Adrenal gland (tissue), 12 donors: ENCODE measurements around the gene HMCES. TPM values are rescaled to one million over a fixed set of nuclear protein-coding genes. Genes with fewer than 3 reads are reported as not detected.

ENCODE experiments used
- DNase-seq, 7 donors: peaks; one replicate each; pipeline ENCODE4 v3.0.0-alpha.2; 2019 to 2020
- H3K27ac ChIP-seq, 5 donors: fragments of 200-600 bp; sonication (generic) in 4 of 5; 1 replicate in 3 of 5; 2 replicates in 2 of 5; pipeline versions ENCODE4 v1.5.1 to v1.8.0; 2016 to 2020; ENCODE audit warnings: mild to moderate bottlenecking in 1 of 5
- H3K27me3 ChIP-seq: fragments of 200-600 bp; 2 replicates; pipeline ENCODE4 v1.8.0; 2021
- H3K36me3 ChIP-seq, 2 donors: fragments of 200-600 bp; replicated peaks in 1 of 2; 1 replicate in 1 of 2; 2 replicates in 1 of 2; pipeline versions ENCODE4 v1.5.1 to v1.8.0; 2018 to 2022
- H3K4me1 ChIP-seq, 2 donors: fragments of 200-600 bp; replicated peaks in 1 of 2; 1 replicate in 1 of 2; 2 replicates in 1 of 2; pipeline versions ENCODE4 v1.5.1 to v1.8.0; 2018 to 2021
- H3K4me3 ChIP-seq, 4 donors: fragments of 200-600 bp; sonication (generic) in 3 of 4; one replicate each; pipeline ENCODE4 v1.5.1; 2016 to 2018
- H3K9me3 ChIP-seq, 3 donors: fragments of 200-600 bp; sonication (generic) in 1 of 3; replicated peaks in 1 of 3; 1 replicate in 2 of 3; 2 replicates in 1 of 3; pipeline versions ENCODE4 v1.5.1 to v1.8.0; 2016 to 2021
- POLR2A ChIP-seq, 2 donors: fragments of 450-650 bp; IDR thresholded peaks; one replicate each; pipeline ENCODE4 v1.6.1; 2017; ENCODE audit warnings: antibody characterized with exemption in 2 of 2, mild to moderate bottlenecking in 2 of 2, moderate library complexity in 1 of 2
- WGBS, 4 donors: extraction: QIAGEN DNeasy Blood & Tissue Kit in 2 of 4; methylation state at CpG; one replicate each; pipeline versions ENCODE4 v1.1.5 to v1.1.7; 2013 to 2017; 5-methylcytosine and 5-hydroxymethylcytosine counted together
- intact Hi-C, 2 donors: fragments of 100-400 bp; cut with DNase I; formaldehyde crosslinking; loops; one replicate each; pipeline versions ENCODE4 v1.14.1 to v1.15.0; 2022 to 2023
- polyA plus RNA-seq, 3 donors: library from polyadenylated mRNA; stranded (reverse); fragments of 200-250 nt in 2 of 3; fragments of 350-450 nt in 1 of 3; fragmentation: Illumina TruSeq in 1 of 3; extraction: RNeasy Lipid Tissue Mini Kit (QIAGEN cat#74804) in 1 of 3; gene quantifications; one replicate each; pipeline ENCODE4 v1.2.3, GENCODE V29; 2013 to 2014
- total RNA-seq, 9 donors: library from RNA; depleted of rRNA in 4 of 9; stranded (reverse); fragments of >200 nt in 4 of 9; fragments of 120-200 nt in 1 of 9; fragmentation: NEBNext Ultra II Directional in 1 of 9; extraction: Animal tissue kit (Norgen Biotek cat#: 25700) in 1 of 9; gene quantifications; one replicate each; pipeline versions ENCODE4 v1.1.0 to v1.2.4, GENCODE V29; 2013 to 2023
- TF ChIP-seq, protein P1 (sequence below), 6 experiments: fragments of 450-650 bp in 4 of 6; fragments of 200-600 bp in 2 of 6; sonication (generic) in 1 of 6; IDR thresholded peaks; 1 replicate in 5 of 6; 2 replicates in 1 of 6; pipeline versions ENCODE4 v1.5.1 to v1.8.0; 2016 to 2021; ENCODE audit warnings: antibody characterized with exemption in 6 of 6, mild to moderate bottlenecking in 2 of 6, moderate library complexity in 1 of 6
- donor health status: healthy with polysubstance abuse.
- donor health status: Bipolar disorder and iron deficiency.
- donor health status: DM: yes; HTN: yes; CAD: no.
- donor health status: DM: no; HTN: no; CAD: no.
- donor health status: DM: no; HTN: no; CAD: no.
- donor health status: DM: yes; HTN: yes; CAD: no.

The HMCES gene
- total and polyA plus RNA-seq, 12 donors: 16.0 to 39.7 (median 23.7) TPM

DNA sequence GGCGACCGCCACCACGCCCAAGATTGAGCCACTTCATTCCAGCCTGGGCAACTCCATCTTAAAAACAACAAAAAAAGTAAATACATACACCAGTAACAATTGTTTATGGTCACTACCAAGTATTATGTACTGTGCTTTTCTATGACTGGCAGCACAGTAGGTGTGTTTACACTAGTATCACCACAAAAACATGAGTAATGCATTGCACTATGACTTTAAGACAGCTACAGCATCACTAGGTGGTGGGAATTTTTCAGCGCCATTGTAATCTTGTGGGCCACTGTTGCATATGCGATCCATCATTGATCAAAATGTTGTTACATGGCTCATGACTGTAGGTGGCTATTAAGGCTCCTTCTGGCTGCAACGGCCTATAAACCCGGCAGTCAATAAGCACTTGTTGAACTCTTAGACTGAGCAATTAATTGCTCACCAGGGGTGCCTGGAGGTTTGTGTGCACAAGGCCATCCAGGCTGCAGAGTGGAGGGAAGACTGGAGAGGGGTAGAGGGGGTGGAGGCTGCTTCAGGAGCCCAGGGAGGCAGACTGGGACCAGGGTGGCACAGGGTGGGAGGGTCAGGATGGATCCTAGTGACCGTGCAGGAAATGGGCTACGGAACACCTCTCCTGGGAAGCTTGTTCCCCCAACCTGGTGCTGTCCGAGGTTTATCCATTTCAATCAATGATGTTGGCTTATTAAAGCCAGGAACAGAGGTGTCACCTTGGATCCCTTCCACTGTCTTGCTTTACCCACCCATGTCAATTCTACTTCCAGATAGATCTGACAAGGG lies 47.1 kb upstream of the HMCES start:
- intact Hi-C loops: no loop called here

DNA sequence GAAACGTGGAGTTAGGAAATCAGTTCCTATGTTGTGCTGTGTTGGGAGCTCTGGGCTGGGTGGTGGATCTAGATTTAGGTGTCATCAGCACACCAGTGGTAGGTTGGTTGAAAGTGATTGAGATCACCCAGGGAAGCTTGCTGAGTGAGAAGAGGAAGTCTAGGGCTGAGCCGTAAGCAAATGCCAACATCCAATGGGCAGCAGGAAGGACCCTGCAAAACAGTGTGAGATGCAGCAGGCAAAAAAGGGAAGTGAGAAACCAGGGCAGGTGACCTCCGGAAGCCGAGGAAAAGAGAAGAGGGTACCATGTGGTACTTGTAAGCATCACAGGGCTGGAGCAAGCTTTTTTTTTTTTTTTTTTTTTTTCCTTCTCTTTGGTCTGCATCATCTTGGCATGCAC lies 45.1 kb upstream of the HMCES start:
- peak in 5 of 7 donors; percentile 50 to 78 (median 62) for DNase-seq
- Histone ChIP-seq H3K4me3 (no peak overlapping the region), H3K4me1 (peaks cover 13 to 26% of the 10 kb centered on the region in 2 donors), H3K27ac (peak overlapping the region in 2 of 5 donors; percentile 53 to 59), H3K36me3 (no peaks in the 10 kb centered on the region), H3K9me3 (no peaks in the 10 kb centered on the region), H3K27me3 (no peaks in the 10 kb centered on the region)
- intact Hi-C loops: no loop called here
- 57 to 64% (median 60%) methylated on average over 4 of the region's 4 CpGs for WGBS, 4 donors
- no peak for TF ChIP-seq POLR2A (IDR thresholded peaks at IDR 0.05)
- TF ChIP-seq, protein P1, sequence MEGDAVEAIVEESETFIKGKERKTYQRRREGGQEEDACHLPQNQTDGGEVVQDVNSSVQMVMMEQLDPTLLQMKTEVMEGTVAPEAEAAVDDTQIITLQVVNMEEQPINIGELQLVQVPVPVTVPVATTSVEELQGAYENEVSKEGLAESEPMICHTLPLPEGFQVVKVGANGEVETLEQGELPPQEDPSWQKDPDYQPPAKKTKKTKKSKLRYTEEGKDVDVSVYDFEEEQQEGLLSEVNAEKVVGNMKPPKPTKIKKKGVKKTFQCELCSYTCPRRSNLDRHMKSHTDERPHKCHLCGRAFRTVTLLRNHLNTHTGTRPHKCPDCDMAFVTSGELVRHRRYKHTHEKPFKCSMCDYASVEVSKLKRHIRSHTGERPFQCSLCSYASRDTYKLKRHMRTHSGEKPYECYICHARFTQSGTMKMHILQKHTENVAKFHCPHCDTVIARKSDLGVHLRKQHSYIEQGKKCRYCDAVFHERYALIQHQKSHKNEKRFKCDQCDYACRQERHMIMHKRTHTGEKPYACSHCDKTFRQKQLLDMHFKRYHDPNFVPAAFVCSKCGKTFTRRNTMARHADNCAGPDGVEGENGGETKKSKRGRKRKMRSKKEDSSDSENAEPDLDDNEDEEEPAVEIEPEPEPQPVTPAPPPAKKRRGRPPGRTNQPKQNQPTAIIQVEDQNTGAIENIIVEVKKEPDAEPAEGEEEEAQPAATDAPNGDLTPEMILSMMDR (IDR thresholded peaks at IDR 0.05): no peak

More for the DNA sequence above, 47.1 kb upstream of the HMCES start:
- H3K4me1 ChIP-seq: peaks cover 25 to 43% of the 10 kb centered on the region in 2 donors
- no peak for TF ChIP-seq POLR2A (IDR thresholded peaks at IDR 0.05)
- TF ChIP-seq, protein P1 (IDR thresholded peaks at IDR 0.05): no peak
- no peaks in the 10 kb centered on the region for H3K27me3 ChIP-seq
- no peaks in the 10 kb centered on the region for H3K36me3 ChIP-seq
- peak overlapping the region in 2 of 5 donors; percentile 64 to 87 for H3K27ac ChIP-seq
- no peak for DNase-seq
- WGBS, 4 donors: 79 to 84% (median 82%) methylated on average over 10 of the region's 10 CpGs
- H3K4me3 ChIP-seq: no peak overlapping the region
- no peaks in the 10 kb centered on the region for H3K9me3 ChIP-seq

DNA sequence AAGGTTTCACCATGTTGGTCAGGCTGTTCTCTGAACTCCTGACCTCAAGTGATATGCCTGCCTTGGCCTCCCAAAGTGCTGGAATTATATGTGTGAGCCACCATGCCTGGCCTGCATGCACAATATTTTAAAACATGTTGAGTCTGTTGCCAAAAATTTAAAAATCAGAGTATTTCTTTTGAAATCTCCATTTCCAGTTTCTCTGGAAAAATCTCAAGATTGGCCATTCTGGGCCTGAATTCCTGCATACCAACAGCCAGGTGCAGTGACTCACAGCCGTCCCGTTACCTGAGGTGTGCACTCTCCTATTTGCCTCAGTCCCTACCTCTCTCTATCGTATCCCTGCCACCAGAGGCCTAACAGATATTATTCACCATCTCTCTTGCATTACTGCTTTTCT lies 44.2 kb upstream of the HMCES start:
- H3K9me3 ChIP-seq: no peaks in the 10 kb centered on the region
- TF ChIP-seq POLR2A (IDR thresholded peaks at IDR 0.05): no peak
- TF ChIP-seq, protein P1 (IDR thresholded peaks at IDR 0.05): no peak
- no peaks in the 10 kb centered on the region for H3K27me3 ChIP-seq
- 90 to 96% (median 92%) methylated on average over 3 of the region's 3 CpGs for WGBS, 4 donors
- H3K4me3 ChIP-seq: no peak overlapping the region
- H3K27ac ChIP-seq: peak overlapping the region in 1 of 5 donors; percentile 59
- no peaks in the 10 kb centered on the region for H3K36me3 ChIP-seq
- intact Hi-C loops: no loop called here
- H3K4me1 ChIP-seq: peaks cover 4 to 17% of the 10 kb centered on the region in 2 donors
- DNase-seq: no peak

DNA sequence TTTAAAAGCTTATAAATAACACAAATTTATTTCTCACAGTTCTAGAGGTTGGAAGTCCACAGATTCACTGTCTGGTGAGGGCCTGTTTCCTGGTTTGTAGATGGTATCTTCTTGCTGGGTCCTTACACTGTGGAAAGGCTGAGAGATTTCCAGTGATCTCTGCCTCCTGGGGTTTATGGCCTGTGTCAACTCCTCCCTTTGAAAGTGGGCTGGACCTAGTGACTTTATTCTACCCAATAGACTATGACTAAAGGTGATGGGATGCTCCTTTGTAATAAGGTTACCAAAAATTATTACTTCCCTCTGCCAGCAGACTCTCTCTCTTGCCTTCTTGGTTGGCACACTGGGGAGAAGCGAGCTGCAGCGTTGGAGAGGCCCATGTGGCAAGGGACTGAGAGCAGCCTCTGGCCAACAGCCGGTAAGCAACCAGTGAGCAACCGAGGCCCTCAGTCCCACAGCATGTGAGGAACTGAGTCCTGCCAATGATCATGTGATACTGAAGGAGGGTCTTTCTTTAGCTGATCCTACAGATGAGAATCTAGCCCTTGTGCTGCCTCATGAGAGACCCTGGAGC lies 43.2 kb upstream of the HMCES start:
- DNase-seq: no peak
- Histone ChIP-seq H3K27me3 (no peaks in the 10 kb centered on the region), H3K27ac (no peak overlapping the region), H3K4me3 (no peak overlapping the region), H3K4me1 (peaks cover 3 to 10% of the 10 kb centered on the region in 2 donors), H3K9me3 (no peaks in the 10 kb centered on the region), H3K36me3 (no peaks in the 10 kb centered on the region)
- 80 to 95% (median 93%) methylated on average over 4 of the region's 4 CpGs for WGBS, 4 donors
- TF ChIP-seq POLR2A (IDR thresholded peaks at IDR 0.05): no peak
- TF ChIP-seq, protein P1 (IDR thresholded peaks at IDR 0.05): no peak
- intact Hi-C loops: no loop called here
